HG02970 (cell line): ENCODE data around the gene SNTG2.

Experiments used
- ATAC-seq: cut with Tn5 transposase; IDR thresholded peaks from one replicate; pipeline ENCODE4 v1.9.1; 2021; ENCODE audit warnings: mild to moderate bottlenecking, moderate library complexity, moderate number of reproducible peaks; ENCODE audit not compliant: unreplicated experiment, low FRiP score

The SNTG2 gene

GRCh38 chr2:951224-952006 lies 766 bp downstream of the SNTG2 start:
- no peak for ATAC-seq

- no peak for ATAC-seq
These were observed 2.8 kb downstream of the SNTG2 start for GRCh38 chr2:953408-953807.

- no peak for ATAC-seq
These were observed 3.5 kb downstream of the SNTG2 start for GRCh38 chr2:953975-954686.

GRCh38 chr2:954687-955000 lies 4.0 kb downstream of the SNTG2 start:
- no peak for ATAC-seq

- ATAC-seq = no peak
These were observed 5.4 kb downstream of the SNTG2 start for GRCh38 chr2:955829-956731.

GRCh38 chr2:959457-959856 lies 8.8 kb downstream of the SNTG2 start:
- no peak for ATAC-seq

GRCh38 chr2:960061-960736 lies 9.6 kb downstream of the SNTG2 start:
- ATAC-seq = no peak

- no peak for ATAC-seq
These were observed 11.1 kb downstream of the SNTG2 start for GRCh38 chr2:961786-962185.

- ATAC-seq = no peak
These were observed 13.2 kb downstream of the SNTG2 start for GRCh38 chr2:963876-964275.

- ATAC-seq = no peak
These were observed 13.9 kb downstream of the SNTG2 start for GRCh38 chr2:964562-964961.

GRCh38 chr2:965640-966147 lies 15.0 kb downstream of the SNTG2 start:
- no peak for ATAC-seq

- ATAC-seq = no peak
These were observed 22.5 kb downstream of the SNTG2 start for GRCh38 chr2:973129-973528.

- ATAC-seq = no peak
These were observed 23.4 kb downstream of the SNTG2 start for GRCh38 chr2:974054-974453.

- no peak for ATAC-seq
These were observed 23.9 kb downstream of the SNTG2 start for GRCh38 chr2:974502-974901.

- ATAC-seq = no peak
These were observed 24.4 kb downstream of the SNTG2 start for GRCh38 chr2:975095-975494.

GRCh38 chr2:979069-979928 lies 28.6 kb downstream of the SNTG2 start:
- no peak for ATAC-seq

GRCh38 chr2:980176-980575 lies 29.5 kb downstream of the SNTG2 start:
- ATAC-seq = no peak

GRCh38 chr2:981258-981657 lies 30.6 kb downstream of the SNTG2 start:
- no peak for ATAC-seq

GRCh38 chr2:981759-982158 lies 31.1 kb downstream of the SNTG2 start:
- no peak for ATAC-seq
